Astrocyte (in vitro differentiated cells and primary cell): Measurements from ENCODE around the gene UBR2.

Source experiments
- EZH2 ChIP-seq: IDR thresholded peaks from 2 replicates; pipeline ENCODE4 v1.6.1; 2012; ENCODE audit warnings: mild to moderate bottlenecking, low read length, inconsistent platforms; ENCODE audit not compliant: insufficient read depth
- TF ChIP-seq, protein P1 (sequence below): IDR thresholded peaks from 2 replicates; pipeline ENCODE4 v1.5.1; 2011; ENCODE audit warnings: low read depth, mild to moderate bottlenecking, inconsistent platforms, low read length, moderate library complexity; ENCODE audit not compliant: insufficient read depth

DNA sequence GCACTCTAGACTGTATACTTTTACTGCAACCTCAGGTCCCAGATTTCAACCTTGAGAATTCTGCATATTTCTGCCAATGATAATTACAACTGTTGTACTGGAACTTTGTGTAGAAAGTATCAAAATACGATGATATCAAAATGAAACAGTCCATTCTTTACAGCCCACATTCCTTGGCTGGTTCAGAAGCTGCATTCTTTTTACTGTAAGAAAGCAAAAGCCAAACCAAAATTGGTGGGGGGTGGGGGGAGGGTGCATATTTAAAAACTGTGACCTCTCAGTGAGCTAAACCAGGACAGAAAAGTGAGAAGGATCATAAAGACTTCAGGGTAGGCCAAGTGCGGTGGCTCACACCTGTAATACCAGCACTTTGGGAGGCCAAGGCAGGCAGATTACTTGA is 41.8 kb upstream of the UBR2 start:
- TF ChIP-seq, protein P1, sequence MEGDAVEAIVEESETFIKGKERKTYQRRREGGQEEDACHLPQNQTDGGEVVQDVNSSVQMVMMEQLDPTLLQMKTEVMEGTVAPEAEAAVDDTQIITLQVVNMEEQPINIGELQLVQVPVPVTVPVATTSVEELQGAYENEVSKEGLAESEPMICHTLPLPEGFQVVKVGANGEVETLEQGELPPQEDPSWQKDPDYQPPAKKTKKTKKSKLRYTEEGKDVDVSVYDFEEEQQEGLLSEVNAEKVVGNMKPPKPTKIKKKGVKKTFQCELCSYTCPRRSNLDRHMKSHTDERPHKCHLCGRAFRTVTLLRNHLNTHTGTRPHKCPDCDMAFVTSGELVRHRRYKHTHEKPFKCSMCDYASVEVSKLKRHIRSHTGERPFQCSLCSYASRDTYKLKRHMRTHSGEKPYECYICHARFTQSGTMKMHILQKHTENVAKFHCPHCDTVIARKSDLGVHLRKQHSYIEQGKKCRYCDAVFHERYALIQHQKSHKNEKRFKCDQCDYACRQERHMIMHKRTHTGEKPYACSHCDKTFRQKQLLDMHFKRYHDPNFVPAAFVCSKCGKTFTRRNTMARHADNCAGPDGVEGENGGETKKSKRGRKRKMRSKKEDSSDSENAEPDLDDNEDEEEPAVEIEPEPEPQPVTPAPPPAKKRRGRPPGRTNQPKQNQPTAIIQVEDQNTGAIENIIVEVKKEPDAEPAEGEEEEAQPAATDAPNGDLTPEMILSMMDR: no peak
- no peak for TF ChIP-seq EZH2
